Activated CD4-positive, CD25-positive, alpha-beta regulatory T cell treated with anti-CD3 and anti-CD28 coated beads, Interleukin-2, amount 50 U/mL, for 24 hours (primary cell): ENCODE measurements around the gene SLC16A5.
A peak's percentile ranks its signal among the peaks of the same experiment; 100 is the strongest.
"Not testable (repeated sequence)": the region's sequence is repeated elsewhere in the genome, so short reads cannot be mapped to it uniquely, and the experiment has no call there.

Source experiments
- ATAC-seq, 2 donors: fragments of 150-1000 bp; cut with Tn5 transposase; one replicate each; pipeline ENCODE4 v1.10.0; 2021; ENCODE audit warnings: mild to moderate bottlenecking in 1 of 2, moderate library complexity in 1 of 2

The SLC16A5 gene, protein sequence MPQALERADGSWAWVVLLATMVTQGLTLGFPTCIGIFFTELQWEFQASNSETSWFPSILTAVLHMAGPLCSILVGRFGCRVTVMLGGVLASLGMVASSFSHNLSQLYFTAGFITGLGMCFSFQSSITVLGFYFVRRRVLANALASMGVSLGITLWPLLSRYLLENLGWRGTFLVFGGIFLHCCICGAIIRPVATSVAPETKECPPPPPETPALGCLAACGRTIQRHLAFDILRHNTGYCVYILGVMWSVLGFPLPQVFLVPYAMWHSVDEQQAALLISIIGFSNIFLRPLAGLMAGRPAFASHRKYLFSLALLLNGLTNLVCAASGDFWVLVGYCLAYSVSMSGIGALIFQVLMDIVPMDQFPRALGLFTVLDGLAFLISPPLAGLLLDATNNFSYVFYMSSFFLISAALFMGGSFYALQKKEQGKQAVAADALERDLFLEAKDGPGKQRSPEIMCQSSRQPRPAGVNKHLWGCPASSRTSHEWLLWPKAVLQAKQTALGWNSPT

GRCh38 chr17:75087558-75088453, at the start of gene SLC16A5:
TSS of gene SLC16A5 (plus strand) at chr17:75087954. CDS start at chr17:75093637, 5,683 bp downstream.
- ATAC-seq = peak; percentile 66 to 68

GRCh38 chr17:75039238-75039637, 48.5 kb upstream of the SLC16A5 start:
- no peak for ATAC-seq

- ATAC-seq = no peak
Measured at GRCh38 chr17:75041656-75042280, 46.0 kb upstream of the SLC16A5 start.

GRCh38 chr17:75043789-75044188, 44.0 kb upstream of the SLC16A5 start:
- ATAC-seq = not testable (repeated sequence)

- no peak for ATAC-seq
Measured at GRCh38 chr17:75044716-75045115, 43.0 kb upstream of the SLC16A5 start.

GRCh38 chr17:75045946-75046406, 41.8 kb upstream of the SLC16A5 start:
- not testable (repeated sequence) for ATAC-seq

- peak; percentile 95 to 96 for ATAC-seq
Measured at GRCh38 chr17:75046407-75047289, 41.1 kb upstream of the SLC16A5 start, which contains the start of the genes ATP5PD and KCTD2. TSS of gene ATP5PD (minus strand) at chr17:75046969. CDS start at chr17:75042650, 4,319 bp downstream. TSS of gene KCTD2 (plus strand) at chr17:75047225. CDS start at chr17:75047251, 26 bp downstream.

GRCh38 chr17:75047398-75048098, 40.2 kb upstream of the SLC16A5 start:
- no peak for ATAC-seq

GRCh38 chr17:75048249-75048878, 39.4 kb upstream of the SLC16A5 start:
- ATAC-seq = no peak

DNA sequence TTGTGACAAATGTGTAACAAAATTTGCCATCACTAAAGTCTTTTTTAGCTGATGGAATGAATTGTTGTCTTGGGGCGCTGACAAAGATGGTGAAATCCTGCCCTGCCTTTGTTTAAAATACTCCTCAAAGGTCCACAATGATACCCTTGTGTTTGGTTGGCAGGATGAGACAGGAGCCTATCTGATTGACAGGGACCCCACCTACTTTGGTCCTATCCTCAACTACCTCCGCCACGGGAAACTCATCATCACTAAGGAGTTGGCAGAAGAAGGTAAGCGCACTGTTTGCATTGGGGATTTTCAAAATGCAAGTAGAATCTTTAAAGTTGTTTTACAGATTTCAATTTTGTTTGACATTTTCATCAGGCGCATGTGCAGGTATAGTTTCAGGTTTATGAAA, 38.7 kb upstream of the SLC16A5 start:
- ATAC-seq = no peak

DNA sequence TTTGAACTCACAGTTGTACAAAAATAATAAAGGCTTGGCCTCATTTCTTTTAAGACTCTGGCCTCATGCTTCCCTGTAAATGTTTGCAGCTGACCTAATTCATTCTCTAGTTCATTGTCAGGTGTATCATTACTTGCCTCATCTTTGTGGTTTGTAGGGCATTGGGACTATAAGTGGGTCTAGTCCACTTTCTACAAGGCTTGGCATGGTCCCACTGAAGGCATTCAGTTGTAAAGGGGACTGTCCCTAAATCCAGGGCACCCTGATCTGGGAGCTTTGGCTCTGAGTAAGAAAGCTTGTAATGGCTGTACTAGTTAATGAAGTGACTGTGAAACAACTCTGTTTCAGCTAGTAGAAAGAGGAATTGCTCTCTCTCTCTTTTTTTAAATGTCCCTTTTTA, 38.0 kb upstream of the SLC16A5 start:
- ATAC-seq = no peak

DNA sequence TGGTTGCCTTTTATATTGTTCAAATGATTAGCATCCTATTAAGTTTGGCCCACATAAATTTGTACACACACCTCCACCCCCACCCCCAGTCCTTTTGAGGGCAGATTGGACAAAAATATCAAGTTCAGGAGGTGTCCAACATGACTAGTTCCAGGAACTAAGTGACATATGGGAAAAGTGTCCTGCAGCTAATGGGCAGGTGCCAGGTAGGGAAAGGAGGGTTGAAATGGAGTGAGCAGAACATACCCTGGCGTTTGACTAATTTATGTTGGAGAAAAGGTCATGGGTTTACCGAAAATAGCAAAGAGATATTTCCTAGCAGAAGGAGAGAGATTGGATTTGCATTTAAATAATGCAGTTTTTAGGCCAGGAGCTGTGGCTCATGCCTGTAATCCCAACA, 35.8 kb upstream of the SLC16A5 start:
- ATAC-seq = no peak

GRCh38 chr17:75059369-75060345, 28.1 kb upstream of the SLC16A5 start:
- ATAC-seq = no peak

- no peak for ATAC-seq
Measured at GRCh38 chr17:75060434-75061054, 27.2 kb upstream of the SLC16A5 start.

GRCh38 chr17:75061055-75061438, 26.7 kb upstream of the SLC16A5 start:
- ATAC-seq = no peak

GRCh38 chr17:75061618-75062017, 26.1 kb upstream of the SLC16A5 start:
- ATAC-seq = no peak

GRCh38 chr17:75063201-75063600, 24.6 kb upstream of the SLC16A5 start:
- ATAC-seq = no peak

DNA sequence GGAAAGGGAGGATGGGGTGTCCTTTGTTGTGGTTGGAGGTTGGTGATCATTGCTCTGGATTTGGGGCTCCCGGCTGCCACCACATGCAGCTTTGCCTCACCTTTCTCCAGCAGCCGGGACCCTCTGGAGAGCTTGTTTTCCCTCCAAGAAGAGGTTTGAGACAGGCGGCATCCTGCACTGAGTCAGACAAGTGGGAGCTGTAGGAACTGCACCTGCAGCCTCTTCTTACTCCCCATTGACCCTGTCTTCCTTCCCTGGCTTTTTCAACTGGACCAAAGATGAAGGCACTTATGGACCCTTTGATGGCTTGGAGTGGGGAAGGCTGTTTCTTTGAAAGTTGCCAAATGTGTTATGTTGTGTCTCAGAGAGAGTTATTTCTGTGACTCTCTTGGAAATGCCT, 24.1 kb upstream of the SLC16A5 start:
- no peak for ATAC-seq

- ATAC-seq = no peak
Measured at GRCh38 chr17:75064040-75064439, 23.7 kb upstream of the SLC16A5 start.
